Measurements from ENCODE around the gene CDCP1. TPM values are rescaled to one million over a fixed set of nuclear protein-coding genes. Genes with fewer than 3 reads are reported as not detected.

CDCP1 gene
- total RNA-seq, 6 experiments from 2014 or later = 0.31 to 2.7 (median 0.83) TPM

GRCh38 chr3:45095916-45096526, 50.2 kb downstream of the CDCP1 start:
- no peak for TF ChIP-seq POLR2A (IDR thresholded peaks at IDR 0.05)
- TF ChIP-seq CTCF (IDR thresholded peaks at IDR 0.05) = no peak
- no peaks in the 10 kb centered on the region for H3K4me1 ChIP-seq
- no peaks in the 10 kb centered on the region for H3K36me3 ChIP-seq
- no peak overlapping the region for H3K4me3 ChIP-seq
- intact Hi-C loops (cut with DNase I) = no loop called here
- WGBS (ENCODE audit: insufficient coverage, low coverage, low lambda C conversion rate, missing lambda C conversion rate) = 41% methylated on average over 3 of the region's 7 CpGs
- no peaks in the 10 kb centered on the region for H3K9me3 ChIP-seq
- H3K27ac ChIP-seq = no peak overlapping the region
- peak in 1 of 3 donors; percentile 32 for DNase-seq
- no peaks in the 10 kb centered on the region for H3K27me3 ChIP-seq
- no peak for ATAC-seq

GRCh38 chr3:45093176-45093575, 53.0 kb downstream of the CDCP1 start:
- 71% methylated on average over 2 of the region's 8 CpGs for WGBS (ENCODE audit: insufficient coverage, low coverage, low lambda C conversion rate, missing lambda C conversion rate)
- no peak for DNase-seq
- Histone ChIP-seq H3K27me3 (no peaks in the 10 kb centered on the region), H3K36me3 (no peaks in the 10 kb centered on the region), H3K4me1 (no peaks in the 10 kb centered on the region), H3K9me3 (no peaks in the 10 kb centered on the region), H3K4me3 (no peak overlapping the region), H3K27ac (no peak overlapping the region)
- TF ChIP-seq POLR2A (IDR thresholded peaks at IDR 0.05) (no peak), CTCF (IDR thresholded peaks at IDR 0.05) (no peak)
- intact Hi-C loops (cut with DNase I) = no loop called here
- no peak for ATAC-seq

- no peaks in the 10 kb centered on the region for H3K36me3 ChIP-seq
- no peak for ATAC-seq
- H3K4me3 ChIP-seq = no peak overlapping the region
- TF ChIP-seq POLR2A (IDR thresholded peaks at IDR 0.05) = no peak
- TF ChIP-seq CTCF (IDR thresholded peaks at IDR 0.05) = no peak
- H3K27me3 ChIP-seq = no peaks in the 10 kb centered on the region
- DNase-seq = no peak
- H3K4me1 ChIP-seq = no peaks in the 10 kb centered on the region
- WGBS (ENCODE audit: insufficient coverage, low coverage, low lambda C conversion rate, missing lambda C conversion rate) = 35% methylated on average over 11 of the region's 12 CpGs
- intact Hi-C loops (cut with DNase I) = no loop called here
- H3K27ac ChIP-seq = no peak overlapping the region
- H3K9me3 ChIP-seq = no peaks in the 10 kb centered on the region
Measured at GRCh38 chr3:45092132-45093031, 53.8 kb downstream of the CDCP1 start.

GRCh38 chr3:45090855-45091254, 55.3 kb downstream of the CDCP1 start:
- no peaks in the 10 kb centered on the region for H3K27me3 ChIP-seq
- H3K4me1 ChIP-seq = no peaks in the 10 kb centered on the region
- intact Hi-C loops (cut with DNase I) = no loop called here
- no peak for TF ChIP-seq POLR2A (IDR thresholded peaks at IDR 0.05)
- no peak for TF ChIP-seq CTCF (IDR thresholded peaks at IDR 0.05)
- DNase-seq (no peak), ATAC-seq (no peak)
- no peaks in the 10 kb centered on the region for H3K36me3 ChIP-seq
- no peak overlapping the region for H3K4me3 ChIP-seq
- WGBS (ENCODE audit: insufficient coverage, low coverage, low lambda C conversion rate, missing lambda C conversion rate) = no CpG with 5 or more reads among the region's 4 CpGs
- H3K27ac ChIP-seq = no peak overlapping the region
- H3K9me3 ChIP-seq = no peaks in the 10 kb centered on the region

Measured in right lobe of liver (tissue), 6 donors.